Measurements from ENCODE around the gene EEF2KMT.

The EEF2KMT gene

DNA sequence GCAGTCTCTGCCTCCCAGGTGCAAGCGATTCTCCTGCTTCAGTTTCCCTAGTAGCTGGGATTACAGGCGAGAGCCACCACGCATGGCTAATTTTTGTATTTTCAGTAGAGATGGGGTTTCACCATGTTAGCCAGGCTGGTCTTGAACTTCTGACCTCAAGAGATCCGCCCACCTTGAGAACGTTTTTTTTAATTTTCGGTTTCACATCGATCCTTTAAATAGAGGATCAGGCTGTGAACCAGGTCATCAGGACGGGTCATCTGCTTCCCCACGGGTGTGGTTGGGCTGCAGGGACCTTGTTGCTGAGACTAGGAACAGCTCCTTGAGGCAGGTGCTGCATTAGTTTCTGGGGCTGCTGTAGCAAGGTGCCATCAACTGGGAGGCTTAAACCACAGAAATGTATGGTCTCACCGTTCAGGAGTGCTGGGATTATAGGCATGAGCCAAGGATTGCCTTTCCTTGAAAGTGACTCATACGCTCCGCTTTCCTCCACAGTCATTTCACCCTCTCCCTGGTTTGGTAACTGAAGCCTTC lies 55.9 kb downstream of the EEF2KMT start:
- DNase-seq (ENCODE audit: low read depth in 3 of 3): no peak

DNA sequence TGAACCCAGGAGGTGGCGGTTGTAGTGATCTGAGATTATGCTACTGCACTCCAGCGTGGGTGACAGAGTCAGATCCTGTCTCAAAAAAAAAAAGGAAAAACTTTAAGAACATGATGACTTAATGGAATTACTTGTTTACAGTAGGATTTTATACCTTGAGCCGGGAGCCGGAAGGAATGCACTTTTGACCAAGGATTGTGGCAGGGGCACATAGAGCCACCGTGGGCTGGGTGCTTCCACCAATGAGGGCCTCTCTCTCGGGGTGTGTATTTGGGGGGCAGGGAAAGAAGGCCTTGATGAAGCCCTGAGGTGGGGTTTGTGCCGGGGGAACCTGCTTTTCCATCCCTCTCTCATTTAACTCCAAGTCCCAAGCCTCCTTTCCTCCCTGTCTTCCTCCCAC lies 57.1 kb downstream of the EEF2KMT start:
- no peak for DNase-seq (ENCODE audit: low read depth in 3 of 3)

DNA sequence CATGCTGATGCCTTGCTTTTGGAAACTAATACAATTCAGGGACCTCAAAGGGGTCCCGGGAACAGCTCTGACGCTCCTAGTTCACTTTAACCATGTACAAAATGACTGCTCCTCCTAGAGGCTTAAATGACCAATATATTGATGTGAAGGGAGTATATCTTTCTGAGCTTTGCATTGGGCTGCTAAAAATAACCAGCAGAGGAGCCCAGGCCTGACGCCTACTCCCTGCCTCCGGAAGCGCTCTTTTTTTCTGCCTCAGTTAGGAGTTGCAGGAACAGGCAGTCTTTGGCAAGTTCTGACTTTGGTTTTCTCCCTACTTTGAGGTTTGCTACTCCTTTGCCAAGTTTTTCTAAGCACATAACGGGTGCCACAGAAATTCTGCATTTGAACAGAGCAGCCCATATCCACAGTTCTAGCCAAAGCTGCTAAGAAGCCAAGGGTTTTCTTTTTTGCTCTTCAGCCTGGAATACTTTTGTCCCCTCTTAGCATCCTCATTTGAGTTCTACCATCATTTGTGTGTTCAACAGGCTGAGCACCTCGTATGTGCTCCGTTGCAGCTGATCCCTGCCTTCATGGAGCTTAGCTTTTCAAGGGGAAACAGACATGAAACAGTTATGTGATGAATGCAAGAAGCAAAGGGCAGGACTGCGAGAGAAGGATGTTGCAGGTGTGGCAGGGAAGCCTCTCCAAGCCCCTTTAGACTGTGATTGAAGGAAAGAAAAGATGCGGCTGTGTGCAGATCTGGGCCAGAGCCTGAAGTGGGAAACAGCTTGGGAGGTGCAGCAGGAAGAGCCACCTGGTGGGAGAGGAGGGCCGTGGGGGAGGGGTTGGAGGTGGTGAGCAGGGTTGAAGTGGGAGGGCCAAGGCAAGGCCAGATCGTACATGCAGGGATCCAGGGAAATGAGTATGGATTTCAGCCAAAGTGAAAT lies 61.1 kb downstream of the EEF2KMT start:
- DNase-seq (ENCODE audit: low read depth in 3 of 3): no peak

DNA sequence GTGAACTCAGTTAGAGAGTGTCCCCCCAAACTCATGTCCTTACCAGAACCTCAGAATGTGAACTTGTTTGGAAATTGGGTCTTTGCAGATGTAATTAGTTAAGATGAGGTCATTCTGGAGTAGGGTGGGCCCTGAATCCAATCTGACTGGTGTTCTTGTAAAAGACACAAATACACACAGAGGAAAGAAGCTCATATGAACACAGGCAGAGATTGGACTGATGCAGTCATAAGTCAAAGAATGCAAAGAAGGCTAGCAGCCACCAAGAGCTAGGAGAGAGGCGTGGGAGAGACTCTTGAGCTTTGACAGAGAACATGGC lies 61.7 kb downstream of the EEF2KMT start:
- DNase-seq (ENCODE audit: low read depth in 3 of 3): no peak

All from stimulated activated CD4-positive, alpha-beta T cell treated with anti-CD3 and anti-CD28 coated beads, TNF-alpha, amount 100 ng/mL, for 48 hours (primary cell).